Activated CD4-positive, alpha-beta T cell treated with anti-CD3 and anti-CD28 coated beads for 48 hours (primary cell): ENCODE results near the gene KRTAP5-3.

Source experiments
- DNase-seq: peaks from one replicate; pipeline ENCODE4 v3.0.0-alpha.2; 2020

Gene KRTAP5-3

GRCh38 chr11:1563149-1563638 lies 45.1 kb downstream of the KRTAP5-3 start:
- DNase-seq, result no peak

DNA sequence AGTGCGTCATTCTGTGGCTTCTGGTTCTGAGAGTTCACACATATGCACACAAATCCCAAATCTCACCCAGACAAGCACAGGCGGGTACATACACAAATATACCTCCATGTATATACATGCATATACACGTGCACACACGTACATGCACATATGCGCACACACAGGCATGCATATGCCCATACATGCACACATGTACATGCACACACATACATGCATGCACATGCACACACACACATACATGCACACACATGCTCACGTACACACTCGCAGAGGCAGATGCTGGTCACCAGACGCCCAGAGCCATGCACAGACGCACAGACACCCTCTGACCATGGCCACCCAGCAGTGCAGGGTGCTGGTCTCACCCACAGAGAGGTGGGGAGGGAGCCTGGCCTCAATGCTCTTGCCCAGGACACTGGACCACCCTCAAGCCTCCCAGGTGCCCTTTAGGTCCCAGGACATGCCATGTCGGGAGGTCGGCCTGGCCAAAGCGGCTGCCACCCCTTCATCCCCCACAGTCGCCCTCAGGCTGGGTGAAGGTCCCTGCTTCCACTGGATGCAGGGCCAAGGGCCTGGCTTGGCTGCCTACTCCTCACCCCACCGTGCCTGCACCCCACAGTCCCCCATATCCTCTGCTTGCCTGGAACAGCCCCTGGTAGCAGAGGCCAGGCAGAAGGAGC lies 45.7 kb downstream of the KRTAP5-3 start:
- DNase-seq, result no peak

DNA sequence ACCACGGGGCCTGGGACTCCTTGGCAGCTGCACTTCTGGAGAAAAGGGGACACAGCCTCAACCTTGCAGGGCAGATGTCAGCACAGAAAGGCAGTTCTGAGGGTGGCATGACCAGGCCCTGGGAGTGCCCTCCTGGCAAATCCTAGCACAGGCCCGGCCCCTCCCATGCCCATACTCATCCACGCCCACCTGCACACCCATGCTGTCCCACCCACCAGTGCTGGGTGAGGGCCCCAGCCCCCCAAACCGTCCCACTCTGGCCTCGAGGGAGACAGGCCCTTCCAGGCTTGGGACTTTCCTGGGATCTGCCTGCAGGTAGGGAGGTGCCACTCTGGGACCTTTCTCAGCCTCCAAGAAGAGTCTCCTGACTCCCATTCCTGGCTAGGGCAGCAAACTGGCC lies 46.3 kb downstream of the KRTAP5-3 start:
- no peak for DNase-seq

- DNase-seq, result no peak
Measured at GRCh38 chr11:1561266-1561665, 47.0 kb downstream of the KRTAP5-3 start.

DNA sequence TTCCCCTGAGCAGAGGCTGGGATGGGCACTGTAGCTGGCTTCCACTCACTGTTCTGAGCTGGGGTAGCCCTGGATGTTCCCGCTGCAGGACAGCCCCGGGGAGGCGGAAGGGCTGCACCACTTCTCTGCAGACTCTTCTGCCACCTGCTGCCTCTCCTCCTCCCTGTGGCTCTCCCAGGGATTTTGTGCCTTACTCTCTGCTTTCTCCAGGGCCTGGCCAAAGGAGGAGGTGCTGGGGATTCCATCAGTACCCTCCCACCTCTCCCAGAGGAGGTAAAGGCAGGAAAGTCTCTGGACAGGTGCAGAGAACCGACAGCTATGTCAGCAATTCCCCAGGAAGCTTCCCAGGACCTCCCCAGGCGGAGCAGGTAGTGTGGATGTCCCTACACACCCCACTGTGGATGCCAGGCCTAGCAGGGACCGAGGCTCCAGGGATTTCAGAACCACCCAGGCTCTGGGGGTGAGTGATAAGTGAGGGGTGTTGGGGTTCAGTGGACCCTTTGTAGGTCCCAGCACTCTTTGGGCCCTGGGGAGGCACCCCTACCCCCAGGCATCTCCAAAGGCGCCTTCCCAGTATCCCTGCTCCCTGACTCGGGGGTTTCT lies 47.5 kb downstream of the KRTAP5-3 start:
- DNase-seq, result no peak

GRCh38 chr11:1560002-1560648 lies 48.1 kb downstream of the KRTAP5-3 start:
- DNase-seq, result no peak

DNA sequence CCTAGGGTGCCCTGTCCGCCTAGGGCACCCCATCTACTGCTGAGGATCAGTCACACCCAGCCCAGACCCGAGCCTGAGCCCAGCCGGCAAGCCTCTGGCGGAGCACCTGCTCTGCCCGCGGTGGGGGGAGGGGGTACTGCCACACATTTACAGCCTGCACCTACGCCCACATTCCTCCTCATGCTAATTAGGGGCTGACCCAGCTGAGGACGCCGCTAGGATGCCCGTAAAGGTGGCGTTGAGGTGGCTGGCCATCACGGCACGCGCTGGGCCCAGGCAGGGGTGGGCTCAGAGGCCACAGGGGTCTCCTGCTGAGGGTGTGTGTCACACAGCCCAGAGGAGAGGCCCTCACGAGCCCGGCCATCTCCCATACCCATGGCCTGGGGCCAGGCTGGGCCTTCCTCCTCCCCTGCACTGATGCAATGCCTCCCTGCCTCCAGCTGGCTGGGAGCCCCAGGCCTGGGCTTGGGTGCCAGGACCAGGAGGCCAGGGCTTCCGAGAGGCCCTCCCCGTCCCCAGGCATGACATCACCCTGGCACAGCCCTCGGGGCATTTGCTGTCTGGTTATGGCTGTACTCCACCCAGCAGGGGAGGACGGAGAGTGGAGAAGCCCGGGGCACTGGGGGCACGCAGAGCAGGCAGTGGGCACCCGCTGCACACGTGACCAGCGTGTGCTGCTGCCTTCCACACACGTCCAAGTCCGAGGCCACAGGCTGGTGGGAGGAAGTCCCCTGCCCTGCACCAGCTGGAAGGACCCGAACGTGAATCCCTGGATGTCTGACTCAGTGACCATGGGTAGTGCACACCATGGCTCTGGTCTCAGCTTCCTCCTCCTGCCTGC lies 48.9 kb downstream of the KRTAP5-3 start:
- DNase-seq, result no peak

DNA sequence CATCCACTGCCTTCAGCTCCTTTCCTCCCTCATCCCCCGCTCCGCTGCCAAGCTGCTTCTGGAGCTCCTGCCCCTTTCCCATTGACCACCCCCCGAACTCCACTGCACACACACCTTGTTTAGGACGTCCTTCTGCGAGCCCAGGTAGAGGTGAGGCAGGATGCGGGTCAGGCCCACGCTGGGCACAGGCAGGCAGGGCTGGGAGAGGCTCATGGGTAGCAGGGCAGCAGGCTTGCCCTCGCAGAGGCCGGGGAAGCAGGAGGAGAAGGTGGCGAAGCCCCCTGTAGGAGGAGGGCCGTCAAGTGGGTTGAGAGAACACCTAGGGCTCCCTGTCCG lies 49.5 kb downstream of the KRTAP5-3 start:
- no peak for DNase-seq

- no peak for DNase-seq
Measured at GRCh38 chr11:1557904-1558774, 50.1 kb downstream of the KRTAP5-3 start.
